ENCODE data around the gene KRT6A.

- TF ChIP-seq EZH2phosphoT487 (IDR thresholded peaks at IDR 0.05; ENCODE audit: insufficient read depth, low read depth): no peak
- TF ChIP-seq EZH2 (IDR thresholded peaks at IDR 0.05; ENCODE audit: insufficient read depth, poor library complexity, severe bottlenecking): no peak
Measured at GRCh38 chr12:52474212-52474611, 18.8 kb downstream of the KRT6A start.

Data from GM23248 (cell line).